ENCODE results near the gene OR5AL1.
"Not testable (repeated sequence)": the region's sequence is repeated elsewhere in the genome, so short reads cannot be mapped to it uniquely, and the experiment has no call there.

The OR5AL1 gene

DNA sequence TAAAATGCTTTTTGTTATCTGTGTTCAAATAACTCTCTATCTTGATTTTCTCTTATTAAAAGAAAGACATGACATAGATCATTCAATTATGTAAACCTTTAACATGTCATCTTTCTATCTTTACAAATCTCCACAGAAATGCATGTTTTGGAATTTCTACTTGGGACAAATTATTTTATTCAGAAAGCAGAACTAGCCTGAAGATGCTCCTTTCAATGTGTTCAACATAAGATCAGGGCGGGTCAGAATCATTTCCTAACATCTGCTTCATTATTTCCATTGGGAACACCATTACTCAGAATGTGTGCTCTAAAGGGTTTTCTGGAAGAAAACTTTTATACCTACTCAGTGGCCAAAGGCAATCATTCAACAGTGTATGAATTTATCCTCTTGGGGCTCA lies at the start of gene OR5AL1:
TSS of gene OR5AL1 (plus strand) at position 301 of the 400 bp plus-strand sequence.
- DNase-seq (ENCODE audit: low spot score): no peak

DNA sequence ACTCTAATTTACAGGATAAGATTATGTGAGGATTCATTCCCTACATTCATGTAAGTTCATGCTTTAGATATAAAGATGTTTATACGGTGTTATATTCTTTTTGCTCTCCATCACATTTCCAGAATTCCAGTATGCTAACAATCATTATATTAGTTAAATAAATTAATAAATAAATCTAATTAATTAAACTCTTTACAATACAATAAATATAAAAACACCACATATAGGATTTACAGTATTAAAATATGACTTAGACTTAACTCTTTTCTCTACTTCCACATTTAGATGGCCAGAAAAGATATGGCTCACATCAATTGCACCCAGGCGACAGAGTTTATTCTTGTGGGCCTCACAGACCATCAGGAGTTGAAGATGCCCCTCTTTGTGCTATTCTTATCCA lies 37.2 kb upstream of the OR5AL1 start, which contains the start of gene OR8U1:
TSS of gene OR8U1 (plus strand) at position 301 of the 400 bp plus-strand sequence. CDS start at position 301, 0 bp downstream.
- no peak for DNase-seq (ENCODE audit: low spot score)

DNA sequence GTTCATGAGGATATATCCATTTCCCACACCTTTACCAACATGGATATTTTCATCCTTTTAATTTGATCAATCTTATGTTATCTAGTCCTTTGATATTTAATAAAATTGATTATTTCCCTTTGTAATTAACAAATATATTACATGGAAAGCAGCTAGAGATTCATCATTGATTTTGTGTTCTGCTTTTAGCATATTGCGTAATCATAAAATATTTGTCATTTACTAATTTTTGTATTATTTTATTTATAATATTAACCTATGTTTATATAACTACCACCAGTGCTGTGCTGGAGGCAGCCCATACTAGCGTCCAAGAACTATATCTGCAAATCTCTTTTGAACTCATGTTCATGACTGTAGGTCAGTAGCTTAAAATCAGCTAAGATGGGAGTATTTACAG lies 32.4 kb upstream of the OR5AL1 start:
- DNase-seq (ENCODE audit: low spot score): no peak

DNA sequence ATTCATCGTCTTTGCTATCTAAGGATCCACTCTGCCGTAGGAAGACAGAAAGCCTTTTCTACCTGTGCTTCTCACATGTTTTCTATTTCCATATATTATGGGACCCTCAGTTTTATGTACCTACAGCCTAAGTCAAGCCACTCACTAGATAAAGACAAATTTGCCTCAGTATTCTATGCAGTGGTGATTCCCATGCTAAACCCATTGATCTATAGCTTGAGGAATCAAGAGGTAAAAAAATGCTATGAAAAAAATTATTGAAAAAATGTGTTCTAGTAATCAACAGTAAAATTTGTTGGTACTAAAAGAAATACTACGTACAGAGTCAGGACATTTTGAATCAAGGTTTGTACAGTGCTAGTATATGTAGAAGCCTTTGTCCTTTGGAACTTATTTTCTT lies 18.1 kb upstream of the OR5AL1 start:
- DNase-seq (ENCODE audit: low spot score): no peak

DNA sequence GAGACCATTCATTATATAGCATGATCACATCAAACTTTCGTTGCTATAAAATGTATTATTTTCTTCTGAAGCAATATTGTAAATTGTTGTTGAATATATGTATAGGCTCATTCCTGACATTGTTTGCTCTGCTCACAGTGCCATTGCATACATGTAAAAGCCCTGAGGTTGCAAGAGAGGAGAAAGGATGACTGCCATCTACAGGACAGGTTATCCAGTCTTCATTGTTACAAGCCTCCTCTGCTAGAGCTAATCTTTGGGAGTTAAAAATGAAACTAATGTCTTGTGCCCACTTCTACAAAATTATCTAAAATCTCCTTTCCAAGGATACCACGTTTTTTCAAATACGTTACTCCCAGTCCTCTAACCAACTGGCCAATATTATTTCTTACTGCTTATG lies 16.4 kb upstream of the OR5AL1 start:
- peak; percentile 11 for DNase-seq (ENCODE audit: low spot score)

DNA sequence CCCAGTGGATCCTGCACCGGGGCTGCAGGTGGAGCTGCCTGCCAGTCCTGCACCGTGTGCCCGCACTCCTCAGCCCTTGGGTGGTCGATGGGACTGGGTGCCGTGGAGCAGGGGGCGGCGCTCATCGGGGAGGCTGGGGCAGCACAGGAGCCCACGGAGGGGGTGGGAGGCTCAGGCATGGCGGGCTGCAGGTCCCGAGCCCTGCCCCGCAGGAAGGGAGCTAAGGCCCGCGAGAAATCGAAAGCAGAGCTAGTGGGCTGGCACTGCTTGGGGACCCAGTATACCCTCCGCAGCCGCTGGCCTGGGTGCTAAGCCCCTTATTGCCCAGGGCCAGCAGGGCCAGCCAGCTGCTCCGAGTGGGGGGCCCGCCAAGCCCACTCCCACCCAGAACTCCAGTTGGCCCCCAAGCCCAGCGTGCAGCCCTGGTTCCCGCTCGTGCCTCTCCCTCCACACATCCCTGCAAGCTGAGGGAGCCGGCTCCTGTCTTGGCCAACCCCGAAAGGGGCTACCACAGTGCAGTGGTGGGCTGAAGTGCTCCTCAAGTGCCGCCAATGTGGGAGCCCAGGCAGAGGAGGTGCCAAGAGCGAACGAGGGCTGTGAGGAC lies 10.5 kb upstream of the OR5AL1 start:
- not testable (repeated sequence) for DNase-seq (ENCODE audit: low spot score)

DNA sequence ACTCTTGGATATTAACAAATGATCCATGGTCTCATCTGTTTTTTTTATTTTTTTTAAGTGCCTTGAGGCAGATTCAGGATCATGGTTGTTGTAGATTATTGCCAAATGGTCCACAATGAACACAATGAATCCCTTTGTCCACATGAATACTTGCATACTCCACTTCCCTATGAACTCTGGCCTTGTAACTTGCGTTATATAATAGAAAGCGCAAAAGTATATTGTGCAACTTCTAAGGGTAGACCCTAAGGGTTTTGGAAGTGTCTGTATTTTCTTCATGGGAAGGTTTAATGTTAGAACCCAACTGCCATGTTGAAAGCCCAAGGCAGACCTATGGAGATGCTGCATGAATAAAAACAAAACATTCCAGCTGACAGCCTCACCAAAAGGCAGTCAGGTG lies 8.1 kb upstream of the OR5AL1 start:
- no peak for DNase-seq (ENCODE audit: low spot score)

DNA sequence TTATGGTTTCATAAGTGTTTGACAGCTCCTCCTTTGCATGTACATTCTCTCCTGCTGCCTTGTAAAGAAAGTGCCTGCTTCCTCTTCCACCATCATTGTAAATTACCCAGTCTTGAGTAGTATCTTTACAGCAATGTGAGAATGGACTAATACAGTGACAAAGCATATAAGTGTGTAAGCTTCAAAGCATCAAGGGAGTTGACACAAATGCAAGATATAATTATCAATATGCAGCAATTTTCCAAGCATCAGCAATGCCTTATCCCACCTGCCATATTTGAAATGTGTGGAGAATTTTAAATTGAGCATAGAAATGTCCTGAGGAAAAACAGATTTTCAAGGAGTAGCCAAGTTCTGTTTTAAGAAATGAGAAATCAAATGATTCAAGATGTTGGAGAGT lies 1.7 kb upstream of the OR5AL1 start:
- no peak for DNase-seq (ENCODE audit: low spot score)

DNA sequence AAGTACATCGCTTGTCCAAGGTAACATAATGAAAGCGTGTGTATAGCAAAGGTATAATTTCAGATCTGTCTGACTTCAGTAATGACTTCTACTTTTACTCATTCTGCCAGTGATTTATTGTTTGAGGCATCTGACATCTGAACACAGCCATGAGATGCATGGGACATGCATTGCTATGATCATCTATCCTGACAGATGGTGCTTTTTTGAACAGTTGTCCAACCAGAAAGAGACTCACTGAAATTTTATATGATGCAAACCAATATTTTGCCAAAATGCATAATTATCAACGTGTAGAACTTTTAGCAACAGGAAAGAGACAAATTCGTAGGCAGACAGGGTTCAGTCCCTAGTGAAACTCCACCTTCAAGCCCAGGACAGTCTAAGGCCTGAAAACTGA lies 41.0 kb downstream of the OR5AL1 start:
- DNase-seq (ENCODE audit: low spot score): no peak

DNA sequence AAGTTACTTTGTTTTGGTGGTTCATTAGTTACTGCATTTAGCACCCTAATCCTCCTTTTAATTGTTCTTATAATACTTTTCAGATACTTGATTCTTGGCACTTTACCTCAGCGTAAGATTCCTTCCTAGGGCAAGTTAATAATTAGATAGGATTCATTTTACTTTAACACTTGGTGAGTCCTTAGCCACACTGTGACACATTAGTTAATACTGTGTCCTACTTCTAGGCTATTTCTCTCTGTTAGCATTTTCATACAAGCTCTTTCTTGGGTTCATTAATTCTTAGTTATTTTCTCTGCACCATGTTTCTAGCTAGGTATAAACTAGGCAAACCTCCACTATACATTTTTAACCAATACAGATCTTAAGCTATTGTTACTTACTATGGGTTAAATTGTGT lies 44.6 kb downstream of the OR5AL1 start:
- no peak for DNase-seq (ENCODE audit: low spot score)
